Left ventricle myocardium inferior (tissue), 1 donor: ENCODE results near the gene IPMK. TPM values are rescaled to one million over a fixed set of nuclear protein-coding genes. Genes with fewer than 3 reads are reported as not detected.
"Not testable (repeated sequence)": the region's sequence is repeated elsewhere in the genome, so short reads cannot be mapped to it uniquely, and the experiment has no call there.

Source experiments
- DNase-seq: peaks from one replicate; pipeline ENCODE4 v3.0.0-alpha.2; 2020
- H3K27ac ChIP-seq: fragments of 200-600 bp; replicated peaks from 2 replicates; pipeline ENCODE4 v1.8.0; 2021
- H3K27me3 ChIP-seq: fragments of 200-600 bp; 2 replicates; pipeline ENCODE4 v1.8.0; 2021; ENCODE audit warnings: low read depth
- H3K36me3 ChIP-seq: fragments of 200-600 bp; 2 replicates; pipeline ENCODE4 v1.8.0; 2021
- H3K4me1 ChIP-seq: fragments of 200-600 bp; 2 replicates; pipeline ENCODE4 v1.8.0; 2021
- H3K4me3 ChIP-seq: fragments of 200-600 bp; 2 replicates; pipeline ENCODE4 v1.8.0; 2021; ENCODE audit warnings: mild to moderate bottlenecking, moderate library complexity
- H3K9me3 ChIP-seq: fragments of 200-600 bp; replicated peaks from 2 replicates; pipeline ENCODE4 v1.8.0; 2021
- CTCF ChIP-seq: fragments of 200-600 bp; IDR thresholded peaks from 2 replicates; pipeline ENCODE4 v1.8.0; 2021; ENCODE audit warnings: antibody characterized with exemption, mild to moderate bottlenecking, borderline replicate concordance
- intact Hi-C: fragments of 100-400 bp; cut with micrococcal nuclease; formaldehyde crosslinking; loops from one replicate; pipeline ENCODE4 v1.11.0; 2022
- total RNA-seq: library from RNA; stranded (reverse); fragmentation: NEBNext Ultra II Directional; extraction: Animal tissue kit (Norgen Biotek cat#: 25700); gene quantifications from one replicate; pipeline ENCODE4 v1.2.1, GENCODE V29; 2021
- donor health status: DM: no; HTN: yes; CAD: no; lungs with severe emphysema.

IPMK gene
- total RNA-seq, 1 donor from 2014 or later = 2.3 TPM

GRCh38 chr10:58158806-58159205 is 108.9 kb downstream of the IPMK start:
- no peaks in the 10 kb centered on the region for H3K4me1 ChIP-seq
- no peak for DNase-seq
- H3K27ac ChIP-seq = no peak overlapping the region
- no peak overlapping the region for H3K4me3 ChIP-seq
- intact Hi-C loops = no loop called here
- H3K9me3 ChIP-seq = no peaks in the 10 kb centered on the region
- no peaks in the 10 kb centered on the region for H3K36me3 ChIP-seq
- H3K27me3 ChIP-seq = peaks cover 27% of the 10 kb centered on the region
- no peak for TF ChIP-seq CTCF

- Histone ChIP-seq H3K4me1 (no peaks in the 10 kb centered on the region), H3K4me3 (no peak overlapping the region), H3K27me3 (peaks cover 13% of the 10 kb centered on the region), H3K27ac (no peak overlapping the region), H3K36me3 (no peaks in the 10 kb centered on the region), H3K9me3 (no peaks in the 10 kb centered on the region)
- TF ChIP-seq CTCF = no peak
- intact Hi-C loops = no loop called here
- DNase-seq = no peak
Observed at GRCh38 chr10:58157076-58157766, 110.5 kb downstream of the IPMK start.

GRCh38 chr10:58155941-58156340 is 111.8 kb downstream of the IPMK start:
- H3K9me3 ChIP-seq, H3K27me3 ChIP-seq, H3K27ac ChIP-seq, H3K36me3 ChIP-seq, H3K4me1 ChIP-seq, intact Hi-C loops, H3K4me3 ChIP-seq, DNase-seq: not testable (repeated sequence)

- intact Hi-C loops = no loop called here
- Histone ChIP-seq H3K9me3 (no peaks in the 10 kb centered on the region), H3K27me3 (peaks cover 5% of the 10 kb centered on the region), H3K27ac (no peak overlapping the region), H3K4me1 (no peaks in the 10 kb centered on the region), H3K36me3 (no peaks in the 10 kb centered on the region), H3K4me3 (no peak overlapping the region)
- DNase-seq = no peak
- TF ChIP-seq CTCF = no peak
Observed at GRCh38 chr10:58153751-58154150, 113.9 kb downstream of the IPMK start.

GRCh38 chr10:58152673-58153263 is 114.9 kb downstream of the IPMK start:
- H3K27me3 ChIP-seq = peaks cover 5% of the 10 kb centered on the region
- no peaks in the 10 kb centered on the region for H3K9me3 ChIP-seq
- no peak overlapping the region for H3K4me3 ChIP-seq
- H3K36me3 ChIP-seq = no peaks in the 10 kb centered on the region
- peak; percentile 61 for TF ChIP-seq CTCF
- peak; percentile 18 for DNase-seq
- H3K4me1 ChIP-seq = no peaks in the 10 kb centered on the region
- no peak overlapping the region for H3K27ac ChIP-seq
- intact Hi-C loops = no loop called here

GRCh38 chr10:58150290-58150689 is 117.4 kb downstream of the IPMK start:
- H3K4me3 ChIP-seq = no peak overlapping the region
- no peaks in the 10 kb centered on the region for H3K9me3 ChIP-seq
- H3K36me3 ChIP-seq = no peaks in the 10 kb centered on the region
- no peak overlapping the region for H3K27ac ChIP-seq
- no peak for TF ChIP-seq CTCF
- peaks cover 5% of the 10 kb centered on the region for H3K27me3 ChIP-seq
- intact Hi-C loops = no loop called here
- no peaks in the 10 kb centered on the region for H3K4me1 ChIP-seq
- no peak for DNase-seq
